Measurements from ENCODE around the gene DHRS2. TPM values are rescaled to one million over a fixed set of nuclear protein-coding genes. Genes with fewer than 3 reads are reported as not detected.

DHRS2 gene
- polyA plus RNA-seq, 1 donor (not counting 4 experiments of a cell fraction or from before 2014, with no cell fraction given) = 0.14 TPM

- Histone ChIP-seq H3K4me3 (ENCODE audit: control insufficient read depth in 2 of 3, extremely low read depth in 1 of 3, insufficient read depth in 2 of 3, low read depth in 1 of 3, low read length in 3 of 3) (no peak overlapping the region), H3K4me2 (ENCODE audit: control insufficient read depth, extremely low read depth, insufficient read depth, low read depth, low read length) (no peak overlapping the region), H3K4me1 (ENCODE audit: control insufficient read depth, extremely low read depth, insufficient read depth, low read length) (no peaks in the 10 kb centered on the region), H3K27me3 (ENCODE audit: control insufficient read depth, extremely low read depth, insufficient read depth, low read length) (no peaks in the 10 kb centered on the region), H3K9me3 (ENCODE audit: control insufficient read depth, low read depth, low read length) (no peaks in the 10 kb centered on the region), H3K36me3 (ENCODE audit: control insufficient read depth in 2 of 2, extremely low read depth in 1 of 2, insufficient read depth in 2 of 2, low read length in 2 of 2) (no peaks in the 10 kb centered on the region), H4K20me1 (ENCODE audit: control insufficient read depth, extremely low read depth, insufficient read depth, low read length) (no peaks in the 10 kb centered on the region), H3K9ac (ENCODE audit: control insufficient read depth, extremely low read depth, insufficient read depth, low read length) (no peak overlapping the region), H2AFZ (ENCODE audit: control insufficient read depth, low read length) (no peak overlapping the region), H3K27ac (ENCODE audit: control insufficient read depth, insufficient read depth, low read length) (no peak overlapping the region), H3K9me1 (ENCODE audit: control insufficient read depth, extremely low read depth, insufficient read depth, low read length) (no peaks in the 10 kb centered on the region), H3K79me2 (ENCODE audit: control insufficient read depth, insufficient read depth, low read length) (no peaks in the 10 kb centered on the region)
- FAIRE-seq (no peak), DNase-seq (ENCODE audit: low read depth, low spot score) (no peak)
- TF ChIP-seq CTCF (optimal IDR thresholded peaks at IDR 0.05 in 1 of 3, IDR thresholded peaks at IDR 0.05 in 1 of 3, conservative IDR thresholded peaks at IDR 0.05 in 1 of 3; ENCODE audit: extremely low read depth in 1 of 3, insufficient read depth in 2 of 3, low read length in 3 of 3) = no peak
- TF ChIP-seq EZH2 (IDR thresholded peaks at IDR 0.05; ENCODE audit: low read length) = no peak
- dilution Hi-C loops (cut with MboI; ENCODE audit: extremely low pct_ligation_motif_present, low sequenced_read_pairs) = no loop called here
Measured at GRCh38 chr14:23639891-23640523, 3.8 kb downstream of the DHRS2 start.

- H3K36me3 ChIP-seq (ENCODE audit: control insufficient read depth in 2 of 2, extremely low read depth in 1 of 2, insufficient read depth in 2 of 2, low read length in 2 of 2) = no peaks in the 10 kb centered on the region
- no peak overlapping the region for H3K27ac ChIP-seq (ENCODE audit: control insufficient read depth, insufficient read depth, low read length)
- no peaks in the 10 kb centered on the region for H3K9me1 ChIP-seq (ENCODE audit: control insufficient read depth, extremely low read depth, insufficient read depth, low read length)
- DNase-seq (ENCODE audit: low read depth, low spot score) (no peak), FAIRE-seq (no peak)
- no peaks in the 10 kb centered on the region for H4K20me1 ChIP-seq (ENCODE audit: control insufficient read depth, extremely low read depth, insufficient read depth, low read length)
- H3K4me1 ChIP-seq (ENCODE audit: control insufficient read depth, extremely low read depth, insufficient read depth, low read length) = no peaks in the 10 kb centered on the region
- no peak overlapping the region for H3K4me2 ChIP-seq (ENCODE audit: control insufficient read depth, extremely low read depth, insufficient read depth, low read depth, low read length)
- H2AFZ ChIP-seq (ENCODE audit: control insufficient read depth, low read length) = no peak overlapping the region
- dilution Hi-C loops (cut with MboI; ENCODE audit: extremely low pct_ligation_motif_present, low sequenced_read_pairs) = no loop called here
- no peaks in the 10 kb centered on the region for H3K9me3 ChIP-seq (ENCODE audit: control insufficient read depth, low read depth, low read length)
- no peak overlapping the region for H3K4me3 ChIP-seq (ENCODE audit: control insufficient read depth in 2 of 3, extremely low read depth in 1 of 3, insufficient read depth in 2 of 3, low read depth in 1 of 3, low read length in 3 of 3)
- no peak overlapping the region for H3K9ac ChIP-seq (ENCODE audit: control insufficient read depth, extremely low read depth, insufficient read depth, low read length)
- TF ChIP-seq CTCF (optimal IDR thresholded peaks at IDR 0.05 in 1 of 3, IDR thresholded peaks at IDR 0.05 in 1 of 3, conservative IDR thresholded peaks at IDR 0.05 in 1 of 3; ENCODE audit: extremely low read depth in 1 of 3, insufficient read depth in 2 of 3, low read length in 3 of 3) = no peak
- no peak for TF ChIP-seq EZH2 (IDR thresholded peaks at IDR 0.05; ENCODE audit: low read length)
- no peaks in the 10 kb centered on the region for H3K79me2 ChIP-seq (ENCODE audit: control insufficient read depth, insufficient read depth, low read length)
- H3K27me3 ChIP-seq (ENCODE audit: control insufficient read depth, extremely low read depth, insufficient read depth, low read length) = no peaks in the 10 kb centered on the region
Measured at GRCh38 chr14:23640524-23641141, 4.5 kb downstream of the DHRS2 start.

Measured in keratinocyte (primary cell).